ENCODE results near the gene BID.

- TF ChIP-seq CTCF (IDR thresholded peaks at IDR 0.05) (no peak), POLR2A (IDR thresholded peaks at IDR 0.05) (no peak)
Measured at GRCh38 chr22:17729561-17729960, 44.7 kb downstream of the BID start.
